SU-DHL-6 (cell line): ENCODE measurements around the gene SMTN.

Experiments
- EZH2phosphoT487 ChIP-seq: fragments of 200-600 bp; sonication (generic), shearing (Covaris generic); conservative IDR thresholded peaks from 2 replicates; pipeline ENCODE4 v1.6.1; 2018; ENCODE audit warnings: mild to moderate bottlenecking, antibody characterized with exemption, low read length, moderate library complexity, mixed read lengths
- TF ChIP-seq, protein P1 (sequence below): fragments of 200-600 bp; sonication (generic); IDR thresholded peaks from one replicate; pipeline ENCODE4 v1.5.1; 2017; ENCODE audit warnings: antibody characterized with exemption, mild to moderate bottlenecking, low read length, moderate library complexity; ENCODE audit not compliant: insufficient read depth, poor library complexity, severe bottlenecking

DNA sequence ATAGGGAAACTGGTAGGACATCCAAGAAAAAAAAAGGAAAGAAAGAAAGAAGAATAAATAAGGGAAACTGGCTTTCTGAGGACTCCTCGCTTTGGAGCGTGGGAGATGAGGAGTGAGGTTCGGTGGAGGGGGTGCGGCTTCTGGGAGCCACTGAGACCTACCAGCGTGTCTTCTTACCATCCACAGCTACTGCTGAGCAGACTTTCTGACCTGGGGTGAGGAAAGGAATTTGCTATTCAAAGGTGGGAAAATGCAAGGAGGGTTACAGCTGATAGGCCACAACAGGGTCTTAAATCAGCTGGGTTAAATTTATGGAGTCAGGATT lies 26.7 kb downstream of the SMTN start:
- TF ChIP-seq, protein P1, sequence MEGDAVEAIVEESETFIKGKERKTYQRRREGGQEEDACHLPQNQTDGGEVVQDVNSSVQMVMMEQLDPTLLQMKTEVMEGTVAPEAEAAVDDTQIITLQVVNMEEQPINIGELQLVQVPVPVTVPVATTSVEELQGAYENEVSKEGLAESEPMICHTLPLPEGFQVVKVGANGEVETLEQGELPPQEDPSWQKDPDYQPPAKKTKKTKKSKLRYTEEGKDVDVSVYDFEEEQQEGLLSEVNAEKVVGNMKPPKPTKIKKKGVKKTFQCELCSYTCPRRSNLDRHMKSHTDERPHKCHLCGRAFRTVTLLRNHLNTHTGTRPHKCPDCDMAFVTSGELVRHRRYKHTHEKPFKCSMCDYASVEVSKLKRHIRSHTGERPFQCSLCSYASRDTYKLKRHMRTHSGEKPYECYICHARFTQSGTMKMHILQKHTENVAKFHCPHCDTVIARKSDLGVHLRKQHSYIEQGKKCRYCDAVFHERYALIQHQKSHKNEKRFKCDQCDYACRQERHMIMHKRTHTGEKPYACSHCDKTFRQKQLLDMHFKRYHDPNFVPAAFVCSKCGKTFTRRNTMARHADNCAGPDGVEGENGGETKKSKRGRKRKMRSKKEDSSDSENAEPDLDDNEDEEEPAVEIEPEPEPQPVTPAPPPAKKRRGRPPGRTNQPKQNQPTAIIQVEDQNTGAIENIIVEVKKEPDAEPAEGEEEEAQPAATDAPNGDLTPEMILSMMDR: no peak
- no peak for TF ChIP-seq EZH2phosphoT487
